RWPE2 (cell line): Measurements from ENCODE around the gene KCMF1.

Experiments used
- ATAC-seq: fragments of 200-7000 bp; cut with Tn5 transposase; 3 replicates; pipeline ENCODE4 v1.9.1; 2021; ENCODE audit warnings: low read depth
- DNase-seq: peaks from one replicate; pipeline ENCODE4 v3.0.0-alpha.2; 2020; ENCODE audit warnings: low spot score
- H3K27ac ChIP-seq: fragments of 450-650 bp; 2 replicates; pipeline ENCODE4 v1.5.1; 2017; ENCODE audit warnings: mild to moderate bottlenecking; ENCODE audit not compliant: poor library complexity, severe bottlenecking
- H3K27me3 ChIP-seq: fragments of 250-450 bp; sonication (Bioruptor Pico); 2 replicates; pipeline ENCODE4 v1.5.1; 2021; ENCODE audit warnings: mild to moderate bottlenecking, moderate library complexity; ENCODE audit not compliant: insufficient read depth, poor library complexity, severe bottlenecking
- H3K36me3 ChIP-seq: fragments of 250-450 bp; sonication (Bioruptor Pico); 2 replicates; pipeline ENCODE4 v1.5.1; 2020; ENCODE audit warnings: low read depth, mild to moderate bottlenecking, moderate library complexity
- H3K4me1 ChIP-seq: fragments of 250-450 bp; sonication (Bioruptor Pico); 2 replicates; pipeline ENCODE4 v1.5.1; 2021; ENCODE audit warnings: mild to moderate bottlenecking, moderate library complexity; ENCODE audit not compliant: insufficient read depth, poor library complexity, severe bottlenecking
- H3K4me3 ChIP-seq: fragments of 250-450 bp; sonication (Bioruptor Pico); 2 replicates; pipeline ENCODE4 v1.5.1; 2021; ENCODE audit warnings: mild to moderate bottlenecking, moderate library complexity; ENCODE audit not compliant: severe bottlenecking
- H3K9me3 ChIP-seq: fragments of 250-450 bp; sonication (Bioruptor Pico); 2 replicates; pipeline ENCODE4 v1.5.1; 2021; ENCODE audit warnings: mild to moderate bottlenecking, moderate library complexity; ENCODE audit not compliant: severe bottlenecking
- CTCF ChIP-seq: fragments of 450-650 bp; IDR thresholded peaks from one replicate; pipeline ENCODE4 v1.5.1; 2017; ENCODE audit warnings: mild to moderate bottlenecking, moderate library complexity; ENCODE audit not compliant: poor library complexity, severe bottlenecking

The KCMF1 gene

GRCh38 chr2:84970868-84971509 is at the start of gene KCMF1:
KCMF1 (plus strand) TSS chr2:84971161; CDS start chr2:84971452, 291 bp downstream.
- Histone ChIP-seq H3K36me3 (peaks cover 28% of the 10 kb centered on the region), H3K9me3 (no peaks in the 10 kb centered on the region), H3K27me3 (no peaks in the 10 kb centered on the region), H3K4me1 (peaks cover 15% of the 10 kb centered on the region), H3K27ac (peak within 1 kb of the TSS; percentile 94), H3K4me3 (peak within 1 kb of the TSS; percentile 99)
- ATAC-seq (peak; percentile 72), DNase-seq (peak; percentile 78)
- TF ChIP-seq CTCF, result no peak

GRCh38 chr2:84923009-84923408 is 48.0 kb upstream of the KCMF1 start:
- Histone ChIP-seq H3K4me1 (peaks cover 40% of the 10 kb centered on the region), H3K36me3 (no peaks in the 10 kb centered on the region), H3K4me3 (no peak overlapping the region), H3K27ac (peak overlapping the region; percentile 98), H3K27me3 (no peaks in the 10 kb centered on the region), H3K9me3 (no peaks in the 10 kb centered on the region)
- TF ChIP-seq CTCF, result no peak
- DNase-seq (no peak), ATAC-seq (no peak)

- Histone ChIP-seq H3K36me3 (no peaks in the 10 kb centered on the region), H3K4me3 (peak overlapping the region; percentile 6), H3K27me3 (no peaks in the 10 kb centered on the region), H3K27ac (peak overlapping the region; percentile 98), H3K4me1 (peaks cover 34% of the 10 kb centered on the region), H3K9me3 (no peaks in the 10 kb centered on the region)
- no peak for DNase-seq
- peak; percentile 49 for ATAC-seq
- TF ChIP-seq CTCF, result no peak
Measured at GRCh38 chr2:84924173-84925106, 46.5 kb upstream of the KCMF1 start.

GRCh38 chr2:84925336-84925723 is 45.6 kb upstream of the KCMF1 start:
- peaks cover 25% of the 10 kb centered on the region for H3K4me1 ChIP-seq
- no peaks in the 10 kb centered on the region for H3K36me3 ChIP-seq
- H3K27ac ChIP-seq, result peak overlapping the region; percentile 98
- H3K9me3 ChIP-seq, result no peaks in the 10 kb centered on the region
- peak; percentile 65 for ATAC-seq
- no peak overlapping the region for H3K4me3 ChIP-seq
- DNase-seq, result peak; percentile 85
- TF ChIP-seq CTCF, result no peak
- H3K27me3 ChIP-seq, result no peaks in the 10 kb centered on the region
